Uterus (tissue), 2 donors: ENCODE data around the gene SPATA16.

Experiments
- CTCF ChIP-seq, 4 experiments: fragments of 200-600 bp in 2 of 4; fragments of 450-650 bp in 2 of 4; sonication (generic) in 2 of 4; IDR thresholded peaks; one replicate each; pipeline ENCODE4 v1.5.1; 2016 to 2019; ENCODE audit warnings: antibody characterized with exemption in 4 of 4, mild to moderate bottlenecking in 2 of 4, moderate library complexity in 1 of 4
- POLR2A ChIP-seq, 2 donors: fragments of 450-650 bp; IDR thresholded peaks; one replicate each; pipeline ENCODE4 v1.6.1; 2016; ENCODE audit warnings: antibody characterized with exemption in 2 of 2, mild to moderate bottlenecking in 1 of 2, moderate library complexity in 1 of 2

- no peak for TF ChIP-seq CTCF (IDR thresholded peaks at IDR 0.05)
- no peak for TF ChIP-seq POLR2A (IDR thresholded peaks at IDR 0.05)
These were observed 102.6 kb downstream of the SPATA16 start for GRCh38 chr3:173038484-173038871.
